ENCODE measurements around the gene EPHA10.

- TF ChIP-seq NR3C1 (CRISPR knock-in tag; conservative IDR thresholded peaks at IDR 0.05; ENCODE audit: low read depth) (no peak), MLX (CRISPR knock-in tag; IDR thresholded peaks at IDR 0.05) (no peak), CTCF (IDR thresholded peaks at IDR 0.05) (peak; percentile 81), SMAD4 (CRISPR knock-in tag; IDR thresholded peaks at IDR 0.05) (no peak), MYBL2 (CRISPR knock-in tag; IDR thresholded peaks at IDR 0.05) (no peak), ETV6 (CRISPR knock-in tag; IDR thresholded peaks at IDR 0.05) (no peak)
Observed at GRCh38 chr1:37811027-37811655, 46.2 kb upstream of the EPHA10 start.

Measured in WTC11 (cell line).